GM19239 (cell line): ENCODE data around the gene GNAZ.

ENCODE experiments used
- DNase-seq: peaks from one replicate; pipeline ENCODE4 v3.0.0; 2011; ENCODE audit warnings: low spot score; ENCODE audit not compliant: insufficient read length
- FAIRE-seq: peaks from 2 replicates; lab custom pipeline; 2011; peaks lifted over from hg19 to GRCh38; lab: Jason Lieb, UNC

GNAZ gene

DNA sequence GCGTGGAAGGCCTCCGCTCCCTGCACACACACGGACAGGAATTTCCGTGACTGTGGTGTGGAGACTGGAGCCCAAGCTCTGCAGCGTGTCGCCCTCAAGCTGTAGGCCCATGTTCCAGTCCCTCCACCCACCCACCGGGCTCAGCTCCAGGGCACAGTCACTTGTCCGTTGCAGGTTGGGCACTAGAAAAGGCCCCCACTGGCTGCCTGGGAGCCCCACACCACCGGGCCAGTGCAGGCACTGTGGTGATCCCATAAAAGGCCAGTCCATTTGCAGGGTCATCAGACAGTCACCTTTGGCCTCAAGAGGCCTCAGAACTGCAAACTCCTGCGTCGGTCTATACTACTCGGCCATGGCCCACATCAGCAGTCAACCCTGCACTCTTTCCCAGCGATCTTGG is 91.3 kb downstream of the GNAZ start:
- FAIRE-seq (no peak), DNase-seq (no peak)

DNA sequence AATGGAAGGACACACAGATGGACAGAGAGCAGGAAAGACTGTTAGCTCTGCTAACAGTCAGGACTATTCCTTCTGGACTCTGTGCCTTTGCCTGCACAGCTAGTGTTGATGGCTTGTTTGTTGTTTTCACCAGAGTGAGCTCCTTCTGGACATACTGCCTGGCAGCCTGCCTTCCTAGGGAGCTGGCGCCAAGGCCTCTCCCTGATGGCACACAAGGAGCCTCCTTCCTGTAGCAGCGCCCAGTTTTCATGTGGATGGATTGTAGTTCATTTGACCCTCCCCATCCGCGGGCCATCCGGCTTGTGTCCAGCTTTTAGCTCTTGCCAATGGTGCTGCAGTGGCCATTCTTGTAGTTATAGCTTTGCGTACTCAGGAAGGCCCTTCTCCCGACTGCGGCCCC is 93.3 kb downstream of the GNAZ start:
- FAIRE-seq, result no peak
- DNase-seq, result no peak

DNA sequence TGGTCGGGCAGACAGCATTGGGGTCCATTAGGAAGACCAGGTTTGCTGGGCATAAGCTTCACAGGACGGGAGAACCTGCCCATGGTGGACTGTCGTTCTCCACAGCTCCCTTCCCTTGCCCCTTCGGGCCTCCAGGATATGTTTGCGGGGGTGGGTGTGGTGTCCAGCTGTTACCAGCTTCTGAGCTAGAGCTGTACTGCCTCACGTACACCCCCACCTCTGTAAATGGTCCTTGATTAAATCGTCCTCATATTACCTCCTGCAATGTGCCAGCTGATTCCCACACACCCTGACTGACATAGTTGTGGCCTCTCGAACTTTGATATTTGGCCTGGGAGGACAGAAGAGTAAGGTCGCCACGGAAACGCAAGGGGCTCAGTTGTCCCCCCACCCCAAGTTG is 93.8 kb downstream of the GNAZ start:
- no peak for DNase-seq
- FAIRE-seq, result no peak

DNA sequence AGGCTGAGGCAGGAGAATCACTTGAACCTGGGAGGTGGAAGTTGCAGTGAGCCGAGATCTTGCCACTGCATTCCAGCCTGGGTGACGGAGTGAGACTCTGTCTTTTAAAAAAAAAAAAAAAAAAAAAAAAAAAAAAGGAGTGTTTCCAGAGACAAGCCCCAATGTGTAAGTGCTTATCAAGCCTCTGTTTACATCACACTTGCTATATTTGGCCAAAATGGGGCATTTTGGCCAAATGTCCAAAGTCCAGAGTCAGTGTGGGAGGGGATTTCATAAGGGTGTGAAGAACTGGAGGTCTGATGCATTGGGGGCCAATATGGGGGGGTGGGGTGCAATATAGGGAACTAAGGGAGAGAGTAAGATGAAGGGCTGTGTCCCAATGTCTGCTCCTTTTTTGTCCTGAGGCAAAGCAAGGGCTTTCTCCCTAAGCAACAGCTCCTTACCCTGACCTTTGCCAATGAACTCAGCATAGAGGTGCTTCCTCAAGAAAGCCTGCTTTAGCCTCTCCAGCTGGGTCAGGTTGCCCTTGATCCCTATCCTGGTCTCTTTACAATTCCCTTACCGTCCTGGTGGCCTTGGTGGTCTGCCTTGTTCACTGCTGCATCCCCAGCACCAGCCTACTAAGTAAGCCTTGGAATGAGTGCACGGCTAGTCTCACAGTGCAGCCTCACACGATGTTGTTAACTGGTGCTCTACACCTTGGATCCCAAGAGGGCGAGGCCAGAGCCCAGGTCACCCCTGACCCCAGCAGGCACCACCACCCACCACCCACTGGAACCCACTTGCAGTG is 95.9 kb downstream of the GNAZ start:
- no peak for FAIRE-seq

DNA sequence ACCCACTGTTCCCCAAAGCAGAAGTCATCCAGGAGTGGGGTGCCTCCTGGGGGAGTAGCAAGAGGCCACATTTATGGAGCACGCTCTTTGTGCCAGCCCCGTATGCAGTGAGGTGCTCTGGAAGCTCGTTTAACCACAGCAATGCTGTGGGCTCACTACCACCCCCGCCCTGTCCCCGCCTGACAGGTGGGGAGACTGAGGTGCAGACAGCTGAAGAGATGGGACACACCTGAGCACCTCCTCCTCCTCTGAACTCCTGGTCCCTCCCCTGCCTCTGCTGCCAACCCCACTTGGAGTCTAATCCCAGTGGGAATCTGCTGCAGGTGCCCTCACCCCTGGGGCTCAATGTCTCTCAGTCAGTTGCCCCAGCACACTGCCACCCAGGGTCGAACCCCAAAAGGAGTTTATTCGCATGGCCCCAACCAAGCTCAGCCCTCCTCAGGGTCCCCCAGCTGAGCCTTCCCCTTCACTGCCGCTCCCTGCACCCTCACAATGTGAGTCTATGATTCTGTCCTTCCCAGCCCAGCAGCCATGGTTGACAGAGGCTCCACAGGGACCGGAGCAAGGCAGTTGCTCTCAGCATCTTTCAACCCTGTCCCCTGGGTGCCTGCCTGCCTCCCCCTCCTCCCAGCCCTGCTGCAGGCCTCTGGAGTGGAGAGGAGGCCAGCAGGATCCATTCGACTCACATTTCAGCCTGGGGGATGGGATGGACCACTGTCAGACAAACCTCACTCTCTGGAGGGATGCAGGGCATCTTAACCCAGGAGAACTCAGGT is 96.7 kb downstream of the GNAZ start:
- DNase-seq (no peak), FAIRE-seq (no peak)

More for the DNA sequence above, 95.9 kb downstream of the GNAZ start:
- DNase-seq, result no peak

DNA sequence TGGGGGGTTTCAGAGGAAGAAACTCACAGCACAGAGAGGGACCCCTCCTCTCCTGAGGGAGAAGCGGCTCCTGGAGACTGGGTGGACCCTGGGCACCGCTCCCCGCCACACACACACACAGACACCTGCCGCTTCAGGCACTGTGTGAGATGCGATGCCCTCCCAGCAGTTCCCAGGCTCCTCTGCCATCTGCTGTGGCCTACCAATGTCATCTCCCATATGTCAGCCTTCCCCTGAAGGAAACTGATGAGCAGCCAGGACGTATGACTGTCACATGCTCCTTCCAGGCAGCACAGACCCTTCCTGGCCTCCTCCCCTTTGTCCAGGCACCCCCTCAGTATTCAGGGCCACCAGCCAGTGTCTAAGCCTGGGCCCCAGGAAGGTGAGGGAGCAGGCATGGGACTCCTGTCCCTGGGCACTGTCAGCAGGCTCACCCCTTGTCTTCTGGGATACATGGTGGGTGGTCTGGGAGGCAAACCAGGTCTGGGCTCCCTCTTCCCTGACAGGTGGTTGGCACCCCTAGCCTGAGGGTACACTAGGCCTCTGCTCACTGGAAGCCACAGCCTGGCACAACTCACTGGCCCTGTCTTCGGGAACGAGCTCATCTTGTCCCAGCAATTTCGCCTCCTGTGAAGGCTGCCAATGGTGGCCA is 98.2 kb downstream of the GNAZ start:
- no peak for FAIRE-seq
- DNase-seq, result no peak

DNA sequence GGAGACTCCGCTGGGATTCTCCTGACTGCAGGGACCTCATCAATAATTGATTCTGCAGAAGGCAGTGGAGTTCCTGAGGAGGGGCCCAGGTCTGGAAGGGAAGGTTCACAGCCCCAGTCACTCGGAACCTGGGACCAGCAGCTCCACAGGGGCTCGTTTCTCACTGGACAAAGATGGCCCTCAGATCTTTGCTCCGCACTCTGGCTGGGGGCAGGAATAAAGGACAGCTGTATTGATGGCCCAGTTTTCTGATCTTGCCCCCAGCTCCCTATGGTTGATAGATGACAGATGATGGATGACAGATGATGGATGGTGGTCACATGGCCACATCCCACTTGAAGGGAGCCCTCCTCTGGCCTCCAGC is 98.7 kb downstream of the GNAZ start:
- FAIRE-seq (no peak), DNase-seq (no peak)
